Prostate gland (tissue), 2 donors: ENCODE measurements around the gene PER2. TPM values are rescaled to one million over a fixed set of nuclear protein-coding genes. Genes with fewer than 3 reads are reported as not detected.
A peak's percentile ranks its signal among the peaks of the same experiment; 100 is the strongest.

Experiments used
- DNase-seq: peaks from one replicate; pipeline ENCODE4 v3.0.0-alpha.2; 2019; ENCODE audit warnings: low spot score
- H3K27ac ChIP-seq, 2 donors: fragments of 200-600 bp; sonication (generic); 2 replicates each; pipeline ENCODE4 v1.5.1; 2017 to 2019
- H3K27me3 ChIP-seq: fragments of 200-600 bp; sonication (generic); replicated peaks from 2 replicates; pipeline ENCODE4 v1.5.1; 2019; ENCODE audit not compliant: insufficient read depth
- H3K36me3 ChIP-seq, 2 donors: fragments of 200-600 bp; sonication (generic); 1 replicate in 1 of 2; 2 replicates in 1 of 2; pipeline versions ENCODE4 v1.5.1 to v1.8.1; 2017 to 2019
- H3K4me1 ChIP-seq: fragments of 200-600 bp; sonication (generic); replicated peaks from 2 replicates; pipeline ENCODE4 v1.5.1; 2019
- H3K4me3 ChIP-seq, 2 donors: fragments of 200-600 bp; sonication (generic); 2 replicates each; pipeline ENCODE4 v1.5.1; 2017 to 2019
- H3K9me3 ChIP-seq: fragments of 200-600 bp; sonication (generic); 2 replicates; pipeline ENCODE4 v1.5.1; 2017
- POLR2A ChIP-seq: fragments of 450-650 bp; IDR thresholded peaks from one replicate; pipeline ENCODE4 v1.6.1; 2016; ENCODE audit warnings: antibody characterized with exemption, mild to moderate bottlenecking
- POLR2AphosphoS5 ChIP-seq: sonication (generic); formaldehyde crosslinking; IDR thresholded peaks from one replicate; pipeline ENCODE4 v1.6.1; 2017; ENCODE audit warnings: antibody characterized with exemption
- WGBS: methylation state at CpG from one replicate; pipeline ENCODE4 v1.1.5; 2018; 5-methylcytosine and 5-hydroxymethylcytosine counted together
- intact Hi-C: fragments of 100-400 bp; cut with DNase I; formaldehyde crosslinking; loops from one replicate; pipeline ENCODE4 v1.14.2; 2022
- total RNA-seq, 2 donors: library from RNA; depleted of rRNA; stranded (reverse); fragments of >200 nt; gene quantifications; one replicate each; pipeline ENCODE4 v1.1.0, GENCODE V29; 2016
- TF ChIP-seq, protein P1 (sequence below), 4 experiments: fragments of 200-600 bp in 2 of 4; fragments of 450-650 bp in 2 of 4; sonication (generic) in 2 of 4; IDR thresholded peaks; 1 replicate in 3 of 4; 2 replicates in 1 of 4; pipeline ENCODE4 v1.5.1; 2016 to 2019; ENCODE audit warnings: antibody characterized with exemption in 4 of 4, mild to moderate bottlenecking in 2 of 4, moderate library complexity in 2 of 4

Gene PER2
- total RNA-seq, 2 donors from 2014 or later, result 24.0 to 53.1 TPM

DNA sequence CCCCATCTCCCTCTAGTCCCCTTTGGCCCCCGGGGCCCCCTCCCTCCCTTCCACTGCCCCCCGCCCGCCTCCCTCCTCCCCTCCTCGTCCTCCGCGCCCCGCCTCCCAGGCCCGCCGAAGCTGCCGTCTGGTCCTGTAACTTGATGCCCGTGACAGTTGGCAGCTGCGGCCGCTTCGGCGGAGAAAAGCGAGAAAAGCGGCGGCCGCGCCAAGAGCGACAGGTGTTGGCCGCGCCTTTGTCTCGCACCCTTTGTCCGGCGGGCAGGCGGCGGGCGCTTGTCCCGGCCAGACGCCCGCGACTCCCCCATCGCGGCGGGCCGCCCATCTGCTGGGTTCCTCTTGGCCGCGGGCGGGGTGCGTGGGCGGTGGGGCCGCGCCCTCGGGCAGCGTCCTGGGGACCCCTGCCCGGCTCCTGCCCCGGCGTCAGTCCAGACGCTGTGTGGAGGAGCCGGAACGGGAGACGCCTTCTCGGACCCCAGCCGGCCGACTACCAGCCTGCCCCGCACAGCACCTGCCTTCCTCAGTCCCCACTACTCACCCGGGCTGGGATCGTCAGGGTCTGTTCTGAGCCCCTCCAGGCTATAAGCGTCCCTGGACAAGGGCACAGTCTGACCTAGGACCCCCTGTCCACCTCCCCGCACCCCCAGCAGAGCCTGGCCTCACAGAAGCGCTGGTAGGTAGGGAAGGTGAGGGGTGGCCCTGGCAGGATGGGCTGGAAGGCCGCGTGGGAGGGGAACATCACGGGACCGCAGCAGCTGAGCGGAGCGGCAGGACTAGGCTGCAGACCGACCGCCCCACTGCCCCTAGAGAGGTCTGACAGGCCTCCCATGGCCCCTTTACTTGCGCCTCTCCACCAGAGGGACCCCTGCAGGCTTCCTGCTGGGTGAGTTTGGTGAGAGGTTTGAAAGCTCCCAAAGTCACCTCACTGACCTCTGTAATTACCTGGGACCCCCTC is 47.4 kb downstream of the PER2 start:
- TF ChIP-seq, protein P1, sequence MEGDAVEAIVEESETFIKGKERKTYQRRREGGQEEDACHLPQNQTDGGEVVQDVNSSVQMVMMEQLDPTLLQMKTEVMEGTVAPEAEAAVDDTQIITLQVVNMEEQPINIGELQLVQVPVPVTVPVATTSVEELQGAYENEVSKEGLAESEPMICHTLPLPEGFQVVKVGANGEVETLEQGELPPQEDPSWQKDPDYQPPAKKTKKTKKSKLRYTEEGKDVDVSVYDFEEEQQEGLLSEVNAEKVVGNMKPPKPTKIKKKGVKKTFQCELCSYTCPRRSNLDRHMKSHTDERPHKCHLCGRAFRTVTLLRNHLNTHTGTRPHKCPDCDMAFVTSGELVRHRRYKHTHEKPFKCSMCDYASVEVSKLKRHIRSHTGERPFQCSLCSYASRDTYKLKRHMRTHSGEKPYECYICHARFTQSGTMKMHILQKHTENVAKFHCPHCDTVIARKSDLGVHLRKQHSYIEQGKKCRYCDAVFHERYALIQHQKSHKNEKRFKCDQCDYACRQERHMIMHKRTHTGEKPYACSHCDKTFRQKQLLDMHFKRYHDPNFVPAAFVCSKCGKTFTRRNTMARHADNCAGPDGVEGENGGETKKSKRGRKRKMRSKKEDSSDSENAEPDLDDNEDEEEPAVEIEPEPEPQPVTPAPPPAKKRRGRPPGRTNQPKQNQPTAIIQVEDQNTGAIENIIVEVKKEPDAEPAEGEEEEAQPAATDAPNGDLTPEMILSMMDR (IDR thresholded peaks at IDR 0.05), result no peak
- TF ChIP-seq POLR2AphosphoS5 (no peak), POLR2A (no peak)
- H3K4me1 ChIP-seq, result peaks cover 19% of the 10 kb centered on the region
- H3K4me3 ChIP-seq, result peak overlapping the region; percentile 3 to 63
- WGBS, result 16% methylated on average over 46 of the region's 71 CpGs
- no peaks in the 10 kb centered on the region for H3K36me3 ChIP-seq
- DNase-seq, result peak; percentile 63
- intact Hi-C loops, result no loop called here
- H3K27me3 ChIP-seq, result no peaks in the 10 kb centered on the region
- H3K27ac ChIP-seq, result no peak overlapping the region
- H3K9me3 ChIP-seq, result no peaks in the 10 kb centered on the region

DNA sequence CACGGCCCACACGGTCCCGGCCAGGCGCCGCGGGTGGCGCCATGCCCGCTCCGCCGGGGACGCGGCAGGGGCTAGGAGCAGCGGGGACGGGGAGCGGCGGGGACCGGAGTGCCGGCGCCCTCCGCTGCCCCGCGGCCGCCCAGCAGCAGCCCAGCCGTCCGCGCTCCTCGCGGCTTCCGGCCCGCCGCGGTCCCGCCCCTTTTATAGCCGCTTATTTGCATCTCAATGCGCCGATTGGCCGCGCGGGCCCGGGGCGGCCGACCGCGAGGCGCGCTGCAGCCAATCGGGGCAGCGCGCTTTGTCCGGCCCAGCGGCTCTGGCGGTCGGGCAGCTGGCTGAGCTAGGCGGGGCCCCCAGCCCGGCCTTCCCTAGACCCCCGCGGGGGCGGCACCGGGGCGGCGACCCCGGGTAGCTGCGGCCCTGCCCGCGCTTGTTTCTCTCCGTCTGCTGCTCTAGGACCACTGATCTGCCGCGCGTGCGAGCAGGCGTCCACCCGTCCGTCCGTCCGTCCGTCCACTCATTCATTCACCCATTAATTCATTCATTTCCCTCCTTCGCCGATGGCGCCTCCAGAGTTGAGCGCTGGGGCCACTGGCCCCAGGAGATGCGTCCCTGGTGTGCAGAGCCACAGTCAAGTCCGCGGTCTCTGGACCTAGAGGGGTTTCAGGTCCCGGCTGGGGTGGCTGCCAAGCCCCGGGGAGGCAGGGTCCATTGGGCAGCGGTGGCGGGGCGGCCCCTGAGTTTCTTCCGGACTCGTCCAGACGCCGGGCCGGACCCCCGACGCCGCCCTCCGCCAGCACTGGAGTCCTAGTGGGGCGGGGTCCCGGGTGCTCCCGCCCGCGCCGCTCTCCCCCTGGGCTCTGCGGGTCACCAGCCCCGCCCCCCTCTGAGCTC is 48.3 kb downstream of the PER2 start, which contains the start of gene HES6:
Gene HES6, minus strand, starts transcription at position 176 of the 894 bp plus-strand sequence. Its CDS starts 133 bp downstream, at position 43.
- Histone ChIP-seq H3K27ac (no peak within 1 kb of the TSS), H3K9me3 (no peaks in the 10 kb centered on the region), H3K4me3 (peak within 1 kb of the TSS; percentile 53 to 63), H3K27me3 (no peaks in the 10 kb centered on the region), H3K36me3 (no peaks in the 10 kb centered on the region), H3K4me1 (peaks cover 19% of the 10 kb centered on the region)
- peak; percentile 88 for DNase-seq
- WGBS, result 0% methylated on average over 57 of the region's 105 CpGs
- TF ChIP-seq POLR2AphosphoS5 (peak; percentile 62), POLR2A (peak; percentile 83)
- TF ChIP-seq, protein P1 (IDR thresholded peaks at IDR 0.05), result peak in 2 of 4 experiments; percentile 27 to 44
- intact Hi-C loops, result no loop called here

- Histone ChIP-seq H3K4me3 (peak overlapping the region; percentile 53 to 63), H3K27me3 (no peaks in the 10 kb centered on the region), H3K4me1 (peaks cover 19% of the 10 kb centered on the region), H3K27ac (no peak overlapping the region), H3K36me3 (no peaks in the 10 kb centered on the region), H3K9me3 (no peaks in the 10 kb centered on the region)
- intact Hi-C loops, result no loop called here
- no peak for DNase-seq
- TF ChIP-seq, protein P1 (IDR thresholded peaks at IDR 0.05), result no peak
- no peak for TF ChIP-seq POLR2A
- no peak for TF ChIP-seq POLR2AphosphoS5
- 5% methylated on average over 19 of the region's 43 CpGs for WGBS
These were observed 48.9 kb downstream of the PER2 start for GRCh38 chr2:238239543-238239862.

GRCh38 chr2:238238766-238239542 is 49.5 kb downstream of the PER2 start:
- peaks cover 19% of the 10 kb centered on the region for H3K4me1 ChIP-seq
- WGBS, result 29% methylated on average over 21 of the region's 75 CpGs
- no peak overlapping the region for H3K27ac ChIP-seq
- peak overlapping the region; percentile 53 to 63 for H3K4me3 ChIP-seq
- no peaks in the 10 kb centered on the region for H3K36me3 ChIP-seq
- TF ChIP-seq, protein P1 (IDR thresholded peaks at IDR 0.05), result no peak
- TF ChIP-seq POLR2AphosphoS5 (no peak), POLR2A (no peak)
- intact Hi-C loops, result no loop called here
- DNase-seq, result no peak
- no peaks in the 10 kb centered on the region for H3K27me3 ChIP-seq
- H3K9me3 ChIP-seq, result no peaks in the 10 kb centered on the region
